Neural cell (in vitro differentiated cells): ENCODE data around the gene KDM1A. TPM values are rescaled to one million over a fixed set of nuclear protein-coding genes. Genes with fewer than 3 reads are reported as not detected.
"Not testable (repeated sequence)": the region's sequence is repeated elsewhere in the genome, so short reads cannot be mapped to it uniquely, and the experiment has no call there.

Experiments used
- H2AFZ ChIP-seq: fragments of 200-600, 300-800 bp; sonication (generic), shearing (Covaris generic); 2 replicates; pipeline ENCODE4 v1.6.0; 2014; ENCODE audit warnings: low read depth, mild to moderate bottlenecking, antibody characterized with exemption, low read length, moderate library complexity
- H3F3A ChIP-seq: fragments of 200-600 bp; shearing (Covaris generic); 2 replicates; pipeline ENCODE4 v1.6.1; 2016; ENCODE audit warnings: mild to moderate bottlenecking, moderate library complexity, mixed read lengths, antibody characterized with exemption, low read length; ENCODE audit not compliant: insufficient read depth, poor library complexity, severe bottlenecking
- H3K27ac ChIP-seq: fragments of 200-600, 300-800 bp; sonication (generic), shearing (Covaris generic); 2 replicates; pipeline ENCODE4 v1.5.1; 2014; ENCODE audit warnings: mild to moderate bottlenecking, low read length, moderate library complexity
- H3K27me3 ChIP-seq: fragments of 300-800, 200-600 bp; sonication (generic), shearing (Covaris generic); 2 replicates; pipeline ENCODE4 v1.6.0; 2014; ENCODE audit warnings: mild to moderate bottlenecking, low read depth, low read length, moderate library complexity; ENCODE audit not compliant: insufficient read depth
- H3K36me3 ChIP-seq: fragments of 300-800, 200-600 bp; sonication (generic), shearing (Covaris generic); 2 replicates; pipeline ENCODE4 v1.5.1; 2014; ENCODE audit warnings: mild to moderate bottlenecking, antibody characterized with exemption, low read length, moderate library complexity; ENCODE audit not compliant: insufficient read depth
- H3K4me2 ChIP-seq: fragments of 300-800, 200-600 bp; sonication (generic), shearing (Covaris generic); 2 replicates; pipeline ENCODE4 v1.6.0; 2014; ENCODE audit warnings: mild to moderate bottlenecking, low read length
- H3K4me3 ChIP-seq: fragments of 300-800, 200-600 bp; sonication (generic), shearing (Covaris generic); 2 replicates; pipeline ENCODE4 v1.5.1; 2014; ENCODE audit warnings: mild to moderate bottlenecking, low read length, moderate library complexity
- H3K79me2 ChIP-seq: fragments of 200-600 bp; shearing (Covaris generic); replicated peaks from 2 replicates; pipeline ENCODE4 v1.6.0; 2014; ENCODE audit warnings: mild to moderate bottlenecking, low read length, moderate library complexity; ENCODE audit not compliant: insufficient read depth
- H3K9ac ChIP-seq: fragments of 300-800, 200-600 bp; sonication (generic), shearing (Covaris generic); 2 replicates; pipeline ENCODE4 v1.6.1; 2016; ENCODE audit warnings: mild to moderate bottlenecking, low read length, mixed read lengths
- H3K9me2 ChIP-seq: fragments of 200-600 bp; shearing (Covaris generic); 2 replicates; pipeline ENCODE4 v1.6.1; 2016; ENCODE audit warnings: mild to moderate bottlenecking, low read length, mixed read lengths; ENCODE audit not compliant: insufficient read depth
- H3K9me3 ChIP-seq: fragments of 200-600, 300-800 bp; sonication (generic), shearing (Covaris generic); 2 replicates; pipeline ENCODE4 v1.6.1; 2016; ENCODE audit warnings: mild to moderate bottlenecking, mixed run types, low read length, moderate library complexity, mixed read lengths
- H4K20me1 ChIP-seq: fragments of 200-600 bp; shearing (Covaris generic); 2 replicates; pipeline ENCODE4 v1.6.1; 2016; ENCODE audit warnings: mild to moderate bottlenecking, mixed run types; ENCODE audit not compliant: insufficient read depth
- EP300 ChIP-seq: fragments of 450-650 bp; conservative IDR thresholded peaks from 2 replicates; pipeline ENCODE4 v1.6.1; 2014; ENCODE audit warnings: antibody characterized with exemption, mild to moderate bottlenecking, moderate library complexity; ENCODE audit not compliant: poor library complexity, severe bottlenecking
- EZH2 ChIP-seq: fragments of 200-600, 300-800 bp; shearing (Covaris generic), sonication (generic); IDR thresholded peaks from 2 replicates; pipeline ENCODE4 v1.6.1; 2014; ENCODE audit warnings: antibody characterized with exemption, low read length, borderline replicate concordance, mild to moderate bottlenecking; ENCODE audit not compliant: insufficient read depth, poor library complexity, severe bottlenecking
- MXI1 ChIP-seq: fragments of 450-650 bp; conservative IDR thresholded peaks from 2 replicates; pipeline ENCODE4 v1.6.1; 2014; ENCODE audit warnings: antibody characterized with exemption, mild to moderate bottlenecking; ENCODE audit not compliant: poor library complexity, severe bottlenecking
- POLR2AphosphoS5 ChIP-seq: IDR thresholded peaks from 2 replicates; pipeline ENCODE4 v1.6.1; 2012
- RAD21 ChIP-seq: fragments of 450-650 bp; conservative IDR thresholded peaks from 2 replicates; pipeline ENCODE4 v1.6.1; 2014; ENCODE audit warnings: antibody characterized with exemption, mild to moderate bottlenecking, moderate library complexity
- SMC3 ChIP-seq: fragments of 450-650 bp; conservative IDR thresholded peaks from 2 replicates; pipeline ENCODE4 v1.6.1; 2014; ENCODE audit warnings: antibody characterized with exemption, mild to moderate bottlenecking, moderate library complexity; ENCODE audit not compliant: poor library complexity
- TAF1 ChIP-seq: IDR thresholded peaks from 2 replicates; pipeline ENCODE4 v1.6.1; 2012; ENCODE audit warnings: low read depth
- polyA plus RNA-seq: library from polyadenylated mRNA; depleted of rRNA; stranded (reverse); fragments of >200 nt; gene quantifications from 2 replicates; pipeline ENCODE4 v1.2.3, GENCODE V29; 2014
- TF ChIP-seq, protein P1 (sequence below): fragments of 450-650 bp; IDR thresholded peaks from 2 replicates; pipeline ENCODE4 v1.5.1; 2014; ENCODE audit warnings: antibody characterized with exemption, mild to moderate bottlenecking, moderate library complexity; ENCODE audit not compliant: poor library complexity, severe bottlenecking
- TF ChIP-seq, protein P2 (sequence below): IDR thresholded peaks from 2 replicates; pipeline ENCODE4 v1.6.1; 2012; ENCODE audit warnings: borderline replicate concordance

The KDM1A gene
- polyA plus RNA-seq, 1 donor from 2014 or later, result 276 TPM

DNA sequence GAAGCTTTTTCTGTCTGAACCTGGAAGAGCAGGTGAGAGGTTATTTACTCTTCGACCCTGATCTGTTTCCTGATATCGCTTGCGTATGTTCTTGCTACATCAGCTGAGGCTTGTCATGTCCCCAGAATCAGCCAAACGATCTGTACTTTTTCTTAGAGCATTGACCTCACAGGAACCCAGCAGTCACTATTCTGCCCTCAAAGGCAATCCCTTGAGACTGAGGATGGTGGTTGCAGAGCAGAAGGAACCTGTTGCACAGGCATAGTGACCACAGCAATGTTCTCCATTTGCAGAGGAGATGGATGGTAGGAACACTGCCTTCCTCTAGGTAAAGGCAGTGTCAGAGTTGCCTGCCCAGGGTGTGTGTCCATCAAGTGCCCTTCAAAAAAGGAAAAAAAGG, 35.3 kb upstream of the KDM1A start:
- TF ChIP-seq EZH2, result no peak
- TF ChIP-seq MXI1, result no peak
- TF ChIP-seq SMC3, result no peak
- TF ChIP-seq EP300, result no peak
- TF ChIP-seq, protein P1, sequence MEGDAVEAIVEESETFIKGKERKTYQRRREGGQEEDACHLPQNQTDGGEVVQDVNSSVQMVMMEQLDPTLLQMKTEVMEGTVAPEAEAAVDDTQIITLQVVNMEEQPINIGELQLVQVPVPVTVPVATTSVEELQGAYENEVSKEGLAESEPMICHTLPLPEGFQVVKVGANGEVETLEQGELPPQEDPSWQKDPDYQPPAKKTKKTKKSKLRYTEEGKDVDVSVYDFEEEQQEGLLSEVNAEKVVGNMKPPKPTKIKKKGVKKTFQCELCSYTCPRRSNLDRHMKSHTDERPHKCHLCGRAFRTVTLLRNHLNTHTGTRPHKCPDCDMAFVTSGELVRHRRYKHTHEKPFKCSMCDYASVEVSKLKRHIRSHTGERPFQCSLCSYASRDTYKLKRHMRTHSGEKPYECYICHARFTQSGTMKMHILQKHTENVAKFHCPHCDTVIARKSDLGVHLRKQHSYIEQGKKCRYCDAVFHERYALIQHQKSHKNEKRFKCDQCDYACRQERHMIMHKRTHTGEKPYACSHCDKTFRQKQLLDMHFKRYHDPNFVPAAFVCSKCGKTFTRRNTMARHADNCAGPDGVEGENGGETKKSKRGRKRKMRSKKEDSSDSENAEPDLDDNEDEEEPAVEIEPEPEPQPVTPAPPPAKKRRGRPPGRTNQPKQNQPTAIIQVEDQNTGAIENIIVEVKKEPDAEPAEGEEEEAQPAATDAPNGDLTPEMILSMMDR, result no peak
- no peaks in the 10 kb centered on the region for H3K27me3 ChIP-seq
- no peak overlapping the region for H3K4me2 ChIP-seq
- H3K9ac ChIP-seq, result no peak overlapping the region
- H3K79me2 ChIP-seq, result no peaks in the 10 kb centered on the region
- H4K20me1 ChIP-seq, result no peaks in the 10 kb centered on the region
- no peaks in the 10 kb centered on the region for H3K9me3 ChIP-seq
- no peaks in the 10 kb centered on the region for H3K36me3 ChIP-seq
- no peak overlapping the region for H2AFZ ChIP-seq
- H3K4me3 ChIP-seq, result no peak overlapping the region
- no peaks in the 10 kb centered on the region for H3K9me2 ChIP-seq
- H3K27ac ChIP-seq, result no peak overlapping the region
- no peaks in the 10 kb centered on the region for H3F3A ChIP-seq

DNA sequence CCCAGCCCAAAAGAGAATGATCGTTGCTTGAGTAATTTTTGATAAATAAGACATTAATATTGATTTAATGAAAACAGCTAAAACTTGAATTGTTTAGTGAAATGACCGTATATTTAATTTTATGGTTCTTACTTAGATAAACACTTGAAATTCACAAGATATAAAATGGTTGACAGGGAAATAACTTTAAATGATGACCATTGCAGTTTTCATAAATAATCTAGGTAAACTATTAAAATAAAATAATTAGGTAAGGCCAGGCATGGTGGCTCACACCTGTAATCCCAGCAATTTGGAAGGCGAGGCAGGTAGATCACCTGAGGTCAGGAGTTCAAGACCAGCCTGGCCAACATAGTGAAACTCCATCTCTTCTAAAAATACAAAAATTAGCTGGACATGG, 26.9 kb upstream of the KDM1A start:
- not testable (repeated sequence) for H3K9me2 ChIP-seq, H3K36me3 ChIP-seq, H3K79me2 ChIP-seq, H3K9ac ChIP-seq, H3K27me3 ChIP-seq, H3F3A ChIP-seq, H3K4me2 ChIP-seq, H3K27ac ChIP-seq, H4K20me1 ChIP-seq, H2AFZ ChIP-seq, H3K9me3 ChIP-seq, H3K4me3 ChIP-seq

DNA sequence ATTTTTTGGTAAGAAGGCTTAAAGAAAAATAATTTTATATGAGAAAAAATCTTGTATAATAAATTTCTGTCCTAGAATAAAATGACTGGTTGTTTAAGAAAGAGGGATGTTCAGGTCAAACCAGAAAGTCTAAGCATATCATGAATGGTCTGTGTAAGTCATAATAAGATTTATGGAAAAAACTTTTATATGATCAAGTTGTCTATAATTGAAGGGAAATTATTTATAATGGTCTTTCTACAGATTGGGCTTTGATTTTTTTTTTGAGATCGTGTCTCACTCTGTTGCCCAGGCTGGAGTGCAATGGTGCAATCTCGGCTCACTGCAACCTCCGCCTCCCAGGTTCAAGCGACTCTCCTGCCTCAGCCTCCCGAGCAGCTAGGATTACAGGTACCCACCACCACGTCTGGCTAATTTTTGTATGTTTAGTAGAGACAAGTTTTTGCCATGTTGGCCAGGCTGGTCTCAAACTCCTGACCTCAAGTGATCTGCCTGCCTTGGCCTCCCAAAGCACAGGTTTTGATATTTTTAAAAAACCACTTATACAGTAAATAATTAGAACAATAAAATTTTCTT, 26.0 kb upstream of the KDM1A start:
- H3K9me2 ChIP-seq, H3K4me3 ChIP-seq, H3K9ac ChIP-seq, H2AFZ ChIP-seq, H3K79me2 ChIP-seq, H3K4me2 ChIP-seq, H3K9me3 ChIP-seq, H3K27me3 ChIP-seq, H3K36me3 ChIP-seq, H3F3A ChIP-seq, H3K27ac ChIP-seq, H4K20me1 ChIP-seq: not testable (repeated sequence)

DNA sequence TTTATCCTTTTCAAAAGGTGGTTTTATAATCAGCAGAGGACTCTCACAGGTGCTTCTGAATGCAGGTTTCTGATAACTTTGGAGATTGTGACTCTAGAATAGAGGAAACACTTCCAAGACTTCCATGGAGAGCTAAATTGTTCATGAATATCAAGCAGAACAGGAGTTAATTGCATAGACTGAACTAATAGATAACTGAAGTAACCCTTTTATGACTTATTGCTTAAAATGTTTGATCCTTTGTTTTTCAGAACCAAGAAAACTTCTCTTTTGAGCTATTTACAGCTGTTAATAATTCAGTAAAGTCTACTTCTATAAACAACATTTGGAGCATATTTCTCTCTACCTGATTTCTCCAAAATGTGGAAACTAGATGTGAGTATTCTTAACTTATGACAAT, 23.5 kb upstream of the KDM1A start:
- H3K4me3 ChIP-seq, result no peak overlapping the region
- no peaks in the 10 kb centered on the region for H4K20me1 ChIP-seq
- H3K79me2 ChIP-seq, result no peaks in the 10 kb centered on the region
- H3K9me2 ChIP-seq, result no peaks in the 10 kb centered on the region
- H3K9ac ChIP-seq, result no peak overlapping the region
- H3K27me3 ChIP-seq, result no peaks in the 10 kb centered on the region
- no peaks in the 10 kb centered on the region for H3K9me3 ChIP-seq
- no peak overlapping the region for H3K27ac ChIP-seq
- H3F3A ChIP-seq, result no peaks in the 10 kb centered on the region
- TF ChIP-seq TAF1 (no peak), POLR2AphosphoS5 (no peak), RAD21 (no peak), EZH2 (no peak), EP300 (no peak), MXI1 (no peak)
- TF ChIP-seq, protein P2, sequence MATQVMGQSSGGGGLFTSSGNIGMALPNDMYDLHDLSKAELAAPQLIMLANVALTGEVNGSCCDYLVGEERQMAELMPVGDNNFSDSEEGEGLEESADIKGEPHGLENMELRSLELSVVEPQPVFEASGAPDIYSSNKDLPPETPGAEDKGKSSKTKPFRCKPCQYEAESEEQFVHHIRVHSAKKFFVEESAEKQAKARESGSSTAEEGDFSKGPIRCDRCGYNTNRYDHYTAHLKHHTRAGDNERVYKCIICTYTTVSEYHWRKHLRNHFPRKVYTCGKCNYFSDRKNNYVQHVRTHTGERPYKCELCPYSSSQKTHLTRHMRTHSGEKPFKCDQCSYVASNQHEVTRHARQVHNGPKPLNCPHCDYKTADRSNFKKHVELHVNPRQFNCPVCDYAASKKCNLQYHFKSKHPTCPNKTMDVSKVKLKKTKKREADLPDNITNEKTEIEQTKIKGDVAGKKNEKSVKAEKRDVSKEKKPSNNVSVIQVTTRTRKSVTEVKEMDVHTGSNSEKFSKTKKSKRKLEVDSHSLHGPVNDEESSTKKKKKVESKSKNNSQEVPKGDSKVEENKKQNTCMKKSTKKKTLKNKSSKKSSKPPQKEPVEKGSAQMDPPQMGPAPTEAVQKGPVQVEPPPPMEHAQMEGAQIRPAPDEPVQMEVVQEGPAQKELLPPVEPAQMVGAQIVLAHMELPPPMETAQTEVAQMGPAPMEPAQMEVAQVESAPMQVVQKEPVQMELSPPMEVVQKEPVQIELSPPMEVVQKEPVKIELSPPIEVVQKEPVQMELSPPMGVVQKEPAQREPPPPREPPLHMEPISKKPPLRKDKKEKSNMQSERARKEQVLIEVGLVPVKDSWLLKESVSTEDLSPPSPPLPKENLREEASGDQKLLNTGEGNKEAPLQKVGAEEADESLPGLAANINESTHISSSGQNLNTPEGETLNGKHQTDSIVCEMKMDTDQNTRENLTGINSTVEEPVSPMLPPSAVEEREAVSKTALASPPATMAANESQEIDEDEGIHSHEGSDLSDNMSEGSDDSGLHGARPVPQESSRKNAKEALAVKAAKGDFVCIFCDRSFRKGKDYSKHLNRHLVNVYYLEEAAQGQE, result no peak
- H3K4me2 ChIP-seq, result no peak overlapping the region
- H2AFZ ChIP-seq, result no peak overlapping the region
- H3K36me3 ChIP-seq, result no peaks in the 10 kb centered on the region

DNA sequence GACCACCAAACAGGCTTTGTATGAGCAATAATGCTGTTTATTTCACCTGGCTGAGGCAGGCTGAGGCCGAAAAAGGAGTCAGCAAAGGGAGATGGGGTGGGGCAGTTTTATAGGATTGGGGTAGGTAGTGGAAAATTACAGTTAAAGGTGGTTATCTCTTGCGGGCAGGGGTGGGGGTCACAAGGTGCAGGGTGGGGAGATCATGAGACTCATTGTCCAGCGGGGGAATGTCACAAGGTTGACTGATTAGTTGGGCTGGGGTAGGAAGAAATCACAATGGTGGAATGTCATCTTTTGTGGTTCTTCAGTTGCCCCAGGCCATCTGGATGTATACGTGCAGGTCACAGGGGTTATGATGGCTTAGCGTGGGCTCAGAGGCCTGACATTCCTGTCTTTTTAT, 21.7 kb upstream of the KDM1A start:
- H3K4me3 ChIP-seq, H3K4me2 ChIP-seq, H3K9me2 ChIP-seq, H3K27ac ChIP-seq, H3F3A ChIP-seq, H3K27me3 ChIP-seq, H3K36me3 ChIP-seq, H3K9ac ChIP-seq, H3K9me3 ChIP-seq, H4K20me1 ChIP-seq, H3K79me2 ChIP-seq, H2AFZ ChIP-seq: not testable (repeated sequence)
